Osteocyte (in vitro differentiated cells): ENCODE data around the gene PHF1. TPM values are rescaled to one million over a fixed set of nuclear protein-coding genes. Genes with fewer than 3 reads are reported as not detected.
A peak's percentile ranks its signal among the peaks of the same experiment; 100 is the strongest.

Source experiments
- DNase-seq: peaks from one replicate; pipeline ENCODE4 v3.0.0; 2021; ENCODE audit warnings: mixed read lengths; ENCODE audit not compliant: unreplicated experiment; ENCODE audit errors: extremely low spot score
- H3K27ac Mint-ChIP-seq: one replicate; pipeline ENCODE4 v1.8.0; 2021; ENCODE audit warnings: mild to moderate bottlenecking, mixed read lengths; ENCODE audit not compliant: unreplicated experiment
- H3K27me3 Mint-ChIP-seq: one replicate; pipeline ENCODE4 v1.8.0; 2021; ENCODE audit warnings: mixed read lengths; ENCODE audit not compliant: unreplicated experiment
- H3K36me3 Mint-ChIP-seq: one replicate; pipeline ENCODE4 v1.8.0; 2021; ENCODE audit warnings: mixed read lengths; ENCODE audit not compliant: unreplicated experiment
- H3K4me1 Mint-ChIP-seq: one replicate; pipeline ENCODE4 v1.8.0; 2021; ENCODE audit warnings: mixed read lengths; ENCODE audit not compliant: unreplicated experiment
- H3K4me3 Mint-ChIP-seq: one replicate; pipeline ENCODE4 v1.8.0; 2021; ENCODE audit warnings: mild to moderate bottlenecking, moderate library complexity, mixed read lengths; ENCODE audit not compliant: unreplicated experiment
- H3K9me3 Mint-ChIP-seq: one replicate; pipeline ENCODE4 v1.8.0; 2021; ENCODE audit warnings: mixed read lengths; ENCODE audit not compliant: unreplicated experiment
- CTCF ChIP-seq: fragments of 200-600 bp; sonication (generic); IDR thresholded peaks from 2 replicates; pipeline ENCODE4 v1.5.0; 2021; ENCODE audit warnings: antibody characterized with exemption, mild to moderate bottlenecking, moderate library complexity
- total RNA-seq: library from RNA; stranded (reverse); gene quantifications from 2 replicates; pipeline ENCODE4 v1.2.1, GENCODE V29; 2021

Gene PHF1
- total RNA-seq, 1 donor from 2014 or later, result 53.5 TPM

GRCh38 chr6:33418690-33419291 is 8.0 kb downstream of the PHF1 start:
- H3K4me1 Mint-ChIP-seq, result peaks cover 61% of the 10 kb centered on the region
- no peaks in the 10 kb centered on the region for H3K9me3 Mint-ChIP-seq
- TF ChIP-seq CTCF, result no peak
- DNase-seq, result no peak
- H3K36me3 Mint-ChIP-seq, result peaks cover 14% of the 10 kb centered on the region
- H3K27ac Mint-ChIP-seq, result peak overlapping the region; percentile 99
- peak overlapping the region; percentile 98 for H3K4me3 Mint-ChIP-seq
- no peaks in the 10 kb centered on the region for H3K27me3 Mint-ChIP-seq

GRCh38 chr6:33419580-33420490 is 9.0 kb downstream of the PHF1 start, which contains the start of gene SYNGAP1:
Gene SYNGAP1 (plus strand): TSS chr6:33420065. CDS start chr6:33420265, 200 bp downstream.
- Mint-ChIP-seq H3K4me1 (peaks cover 66% of the 10 kb centered on the region), H3K27me3 (no peaks in the 10 kb centered on the region), H3K9me3 (no peaks in the 10 kb centered on the region), H3K36me3 (peaks cover 12% of the 10 kb centered on the region), H3K4me3 (peak within 1 kb of the TSS; percentile 98), H3K27ac (peak within 1 kb of the TSS; percentile 99)
- TF ChIP-seq CTCF, result no peak
- DNase-seq, result no peak

- DNase-seq, result no peak
- H3K27me3 Mint-ChIP-seq, result no peaks in the 10 kb centered on the region
- peaks cover 66% of the 10 kb centered on the region for H3K4me1 Mint-ChIP-seq
- H3K9me3 Mint-ChIP-seq, result no peaks in the 10 kb centered on the region
- H3K36me3 Mint-ChIP-seq, result peaks cover 8% of the 10 kb centered on the region
- no peak for TF ChIP-seq CTCF
- H3K4me3 Mint-ChIP-seq, result peak overlapping the region; percentile 77
- peak overlapping the region; percentile 69 for H3K27ac Mint-ChIP-seq
Observed at GRCh38 chr6:33420491-33421343, 9.9 kb downstream of the PHF1 start.

GRCh38 chr6:33421344-33421643 is 10.5 kb downstream of the PHF1 start:
- H3K27ac Mint-ChIP-seq, result peak overlapping the region; percentile 35
- DNase-seq, result no peak
- peaks cover 64% of the 10 kb centered on the region for H3K4me1 Mint-ChIP-seq
- H3K4me3 Mint-ChIP-seq, result peak overlapping the region; percentile 40
- peaks cover 8% of the 10 kb centered on the region for H3K36me3 Mint-ChIP-seq
- no peaks in the 10 kb centered on the region for H3K27me3 Mint-ChIP-seq
- TF ChIP-seq CTCF, result no peak
- no peaks in the 10 kb centered on the region for H3K9me3 Mint-ChIP-seq
